HG02970 (cell line): ENCODE measurements around the gene SLC22A4.

ENCODE experiments used
- ATAC-seq: cut with Tn5 transposase; IDR thresholded peaks from one replicate; pipeline ENCODE4 v1.9.1; 2021; ENCODE audit warnings: mild to moderate bottlenecking, moderate library complexity, moderate number of reproducible peaks; ENCODE audit not compliant: unreplicated experiment, low FRiP score

The SLC22A4 gene

DNA sequence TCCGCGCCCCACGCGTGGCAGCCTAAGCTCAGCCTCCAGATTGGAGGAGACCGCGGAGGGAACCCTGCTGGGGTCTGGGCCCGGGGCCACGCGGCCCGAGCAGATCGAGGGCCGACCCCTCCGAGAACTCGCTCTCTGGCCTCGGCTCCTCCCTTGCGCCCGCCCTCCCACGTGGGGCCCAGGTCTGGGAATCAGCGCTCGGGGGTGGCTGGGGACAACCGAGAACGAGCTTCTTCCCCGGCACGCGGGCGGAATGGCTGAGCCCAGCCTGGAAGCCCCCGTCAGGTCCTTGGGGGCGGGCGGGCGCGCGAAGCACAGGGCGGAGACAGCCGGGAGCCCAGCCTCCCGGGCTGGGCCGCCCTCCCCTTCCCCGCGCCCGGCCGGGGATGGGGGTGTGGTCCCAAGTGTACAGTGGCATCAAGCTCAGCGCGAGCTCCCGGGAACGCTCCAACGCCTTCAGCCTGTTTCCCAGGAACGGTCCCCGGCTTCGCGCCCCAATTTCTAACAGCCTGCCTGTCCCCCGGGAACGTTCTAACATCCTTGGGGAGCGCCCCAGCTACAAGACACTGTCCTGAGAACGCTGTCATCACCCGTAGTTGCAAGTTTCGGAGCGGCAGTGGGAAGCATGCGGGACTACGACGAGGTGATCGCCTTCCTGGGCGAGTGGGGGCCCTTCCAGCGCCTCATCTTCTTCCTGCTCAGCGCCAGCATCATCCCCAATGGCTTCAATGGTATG lies at the start of gene SLC22A4:
SLC22A4 (plus strand) TSS at position 403 of the 736 bp plus-strand sequence; CDS start at position 626, 223 bp downstream.
- ATAC-seq: peak; percentile 54

DNA sequence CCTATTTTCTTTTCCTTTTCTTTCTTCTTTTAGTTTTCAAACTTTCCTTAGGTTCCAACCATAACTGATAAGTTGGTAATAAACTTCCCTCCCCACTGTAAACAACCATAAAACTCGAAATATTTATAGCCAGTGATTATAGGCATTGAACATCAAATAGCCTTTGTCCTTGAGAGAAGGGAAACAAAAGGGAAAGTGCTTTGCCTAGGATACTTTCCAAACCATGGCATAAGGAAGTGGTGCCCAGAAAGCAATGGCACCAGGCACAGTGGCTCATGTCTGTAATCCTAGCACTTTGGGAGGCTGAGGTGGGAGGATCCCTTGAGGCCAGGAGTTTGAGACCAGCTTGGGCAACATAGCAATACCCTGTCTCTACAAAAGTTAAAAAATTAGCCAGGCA lies 48.6 kb upstream of the SLC22A4 start:
- no peak for ATAC-seq

DNA sequence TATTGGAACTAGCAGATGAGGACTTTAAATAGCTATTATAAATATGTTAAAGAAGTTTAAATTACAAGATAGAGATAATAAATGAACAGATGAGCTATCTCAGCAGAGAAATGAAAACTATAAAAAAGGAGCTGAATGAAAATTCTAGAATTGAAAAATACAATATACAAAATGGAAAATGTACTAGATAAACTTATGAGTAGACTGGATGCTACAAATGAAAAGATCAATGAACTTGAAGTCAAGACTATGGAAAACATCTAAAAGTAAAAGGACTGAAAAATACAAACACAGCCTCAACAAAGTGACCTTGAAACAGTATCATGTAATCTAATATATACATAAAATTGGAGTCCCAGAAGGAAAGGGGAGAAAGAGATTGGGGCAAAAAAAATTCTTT lies 47.4 kb upstream of the SLC22A4 start:
- ATAC-seq: no peak

DNA sequence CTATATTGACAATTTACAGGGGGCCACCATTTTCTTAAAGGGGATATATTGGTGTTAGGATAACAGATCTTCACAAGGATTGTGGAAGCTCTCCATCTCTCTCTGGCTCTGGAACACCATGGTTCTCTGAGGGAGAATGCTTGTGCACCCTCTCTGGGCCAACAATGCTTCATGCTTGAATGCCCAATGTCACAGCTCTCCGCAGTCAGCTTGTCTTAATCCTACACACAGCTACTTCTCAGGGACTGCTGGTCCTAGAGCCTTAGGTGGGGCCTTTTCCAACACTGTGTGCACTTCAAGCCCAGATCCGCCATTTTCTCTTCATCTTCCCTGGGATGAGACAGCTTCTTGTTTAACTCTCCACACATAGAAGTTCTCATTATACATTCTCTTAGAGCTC lies 43.6 kb upstream of the SLC22A4 start:
- ATAC-seq: no peak

DNA sequence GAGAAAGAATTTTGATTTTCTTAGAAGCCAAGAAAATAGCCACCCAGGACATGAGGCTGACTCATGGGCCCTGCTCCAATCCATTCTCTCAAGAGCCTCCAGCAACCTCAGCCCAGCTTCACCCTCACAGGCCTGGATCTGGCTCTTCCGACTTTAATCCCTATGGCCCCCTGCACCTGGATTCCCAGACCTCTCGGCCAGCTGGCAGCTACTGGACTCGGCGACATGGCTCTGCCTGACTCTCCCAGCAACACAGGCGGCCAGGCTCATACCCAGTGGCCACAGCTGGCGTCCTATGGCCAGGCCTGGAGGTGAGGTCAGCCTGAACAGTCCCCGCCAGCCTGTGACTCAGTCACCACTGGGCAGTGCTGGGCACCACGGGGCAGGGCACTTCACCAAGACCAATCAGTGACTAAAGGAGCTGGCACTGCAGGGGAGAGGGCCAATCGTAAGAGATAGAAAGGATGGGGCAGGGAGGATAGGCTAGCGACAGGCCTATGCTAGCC lies 42.9 kb upstream of the SLC22A4 start:
- ATAC-seq: no peak

DNA sequence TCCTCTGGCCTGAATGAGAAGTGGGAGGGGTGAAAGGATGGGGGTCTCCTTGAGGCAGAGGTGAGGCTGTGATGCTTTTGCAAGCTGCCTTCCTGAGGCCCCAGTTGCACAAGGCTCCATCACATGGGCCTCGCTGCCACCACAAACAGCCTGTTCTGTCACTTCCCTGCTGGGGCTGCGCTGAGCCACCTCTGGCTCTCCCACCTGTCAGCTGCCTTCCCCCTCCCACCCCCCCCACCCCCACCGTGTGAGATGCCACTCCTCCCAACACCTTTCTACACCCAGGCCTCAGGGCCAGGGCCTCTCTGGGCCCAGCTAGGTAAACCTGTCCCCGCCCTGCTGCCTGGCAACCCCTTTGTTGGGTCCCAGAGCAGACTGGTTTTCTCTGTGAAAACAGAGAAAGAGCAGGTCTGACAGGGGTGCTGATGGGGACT lies 41.2 kb upstream of the SLC22A4 start:
- ATAC-seq: no peak

DNA sequence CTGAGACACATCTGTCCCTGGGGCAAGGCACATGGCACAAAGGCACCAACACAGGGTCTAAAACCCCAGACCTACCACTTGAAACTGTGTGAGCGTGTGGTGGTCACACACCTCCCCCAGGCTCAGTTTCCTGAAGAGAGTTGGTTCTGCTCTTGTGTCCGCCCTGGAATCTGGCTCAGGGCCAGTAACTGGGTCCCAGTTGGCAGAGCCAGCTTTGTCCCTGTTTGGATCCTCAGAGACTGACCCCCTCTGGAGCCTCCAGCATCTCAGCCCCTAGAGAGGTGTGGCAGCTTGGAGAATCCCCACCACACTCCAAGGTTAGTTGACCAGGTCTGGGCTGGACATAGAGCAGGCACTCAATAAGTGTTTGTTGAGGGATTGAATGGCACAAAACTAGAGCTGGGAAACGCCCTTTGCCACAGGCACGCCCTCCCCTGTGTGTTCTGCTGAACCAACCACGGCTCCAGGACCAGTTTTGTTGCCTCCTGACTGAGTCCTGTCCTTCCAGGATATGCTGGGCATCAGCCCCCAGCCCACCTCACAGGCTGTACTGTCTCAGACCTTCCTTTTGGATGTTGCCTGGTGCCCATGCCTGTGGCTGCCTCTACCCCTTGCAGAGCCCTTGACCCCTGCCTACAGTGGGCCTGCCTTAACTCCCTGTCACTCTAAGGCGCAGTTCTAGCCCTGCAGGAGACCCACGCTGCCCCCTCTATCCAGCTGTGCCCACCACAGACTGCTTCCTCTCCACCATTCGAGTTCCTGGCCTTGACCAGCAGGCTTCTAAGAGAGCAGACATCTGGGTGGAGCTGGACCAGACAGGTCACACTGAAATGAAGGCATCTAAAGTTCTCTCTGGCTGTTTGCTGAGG lies 40.5 kb upstream of the SLC22A4 start:
- ATAC-seq: no peak

DNA sequence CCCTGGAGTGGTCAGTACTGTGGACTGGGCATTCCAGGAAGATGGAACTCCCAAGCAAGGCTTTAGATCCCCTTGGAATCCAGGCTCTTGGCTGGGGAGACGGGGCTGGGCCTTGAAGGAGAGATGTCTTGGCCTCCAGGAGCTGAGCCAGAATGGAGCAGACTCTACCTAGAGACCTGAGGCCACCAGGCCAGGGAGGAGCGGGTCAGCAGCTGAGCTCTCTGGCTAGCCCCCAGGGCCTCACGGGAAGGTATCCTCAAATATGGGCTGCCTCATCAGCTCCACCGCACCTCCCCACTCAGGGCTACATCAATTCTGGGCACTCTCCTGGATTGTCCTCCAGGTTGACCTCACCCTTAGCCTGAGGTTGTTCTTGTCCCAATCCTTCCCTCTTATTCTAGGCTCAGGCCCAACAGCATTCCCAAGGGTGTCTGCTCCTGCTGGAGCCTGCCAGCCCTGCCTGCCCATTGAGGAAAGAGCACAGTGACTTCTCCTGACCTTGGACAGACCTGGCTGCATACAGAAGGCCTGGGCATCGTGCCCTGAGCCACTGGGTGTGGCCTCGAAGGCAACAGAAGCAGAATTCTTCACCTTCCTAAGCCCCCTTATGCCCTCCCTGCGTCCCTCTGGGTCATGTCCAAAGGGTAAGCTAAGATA lies 39.7 kb upstream of the SLC22A4 start:
- ATAC-seq: no peak

DNA sequence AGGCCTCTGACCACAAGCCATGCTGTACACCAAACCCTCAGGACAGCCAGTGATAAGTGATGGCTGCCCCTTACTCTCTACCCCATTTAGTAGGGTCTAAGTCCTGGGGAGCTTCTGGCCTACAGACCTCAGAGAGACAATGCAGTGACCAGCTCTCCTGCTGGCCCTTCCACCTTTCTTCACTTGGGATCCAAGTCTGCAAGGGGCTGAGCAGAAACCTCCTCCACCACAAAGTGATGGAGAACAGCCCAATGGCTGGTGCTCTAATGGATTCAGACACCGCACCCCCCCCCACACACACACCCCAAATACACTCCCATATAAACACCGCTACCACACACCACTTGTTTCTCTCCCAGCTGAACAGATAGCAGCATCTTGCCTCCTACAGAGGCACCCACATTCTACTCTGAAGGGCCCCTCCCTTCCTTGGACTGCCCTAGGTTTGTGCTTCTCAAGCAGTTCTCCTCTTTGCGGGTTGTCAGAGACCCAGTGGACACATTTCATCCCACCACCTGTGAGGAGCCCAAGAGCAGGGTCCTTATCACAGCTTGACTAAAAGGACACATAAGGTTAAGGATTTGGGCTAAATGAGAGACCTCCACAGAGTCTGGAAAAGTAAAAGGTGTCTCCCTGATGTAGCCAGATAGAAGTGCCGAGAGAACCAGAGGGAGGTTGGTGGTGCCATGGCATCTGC lies 38.0 kb upstream of the SLC22A4 start:
- ATAC-seq: no peak

DNA sequence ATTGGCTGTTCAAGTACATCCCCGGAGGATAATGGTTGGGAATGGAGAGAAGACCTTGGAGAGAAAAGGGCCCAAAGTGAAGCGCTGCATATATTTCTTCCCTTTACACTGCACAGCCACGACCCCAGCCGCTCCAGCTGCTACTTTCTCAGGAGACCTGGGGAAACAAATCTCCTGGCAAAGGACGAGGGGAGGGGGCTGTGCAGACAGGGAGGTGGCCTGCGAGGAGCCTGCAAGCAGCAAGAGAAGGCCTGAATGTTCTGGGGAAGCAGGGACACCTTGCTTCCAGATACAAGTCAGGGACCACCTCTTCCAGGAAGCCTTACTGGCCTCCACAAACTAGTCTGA lies 37.4 kb upstream of the SLC22A4 start:
- no peak for ATAC-seq

DNA sequence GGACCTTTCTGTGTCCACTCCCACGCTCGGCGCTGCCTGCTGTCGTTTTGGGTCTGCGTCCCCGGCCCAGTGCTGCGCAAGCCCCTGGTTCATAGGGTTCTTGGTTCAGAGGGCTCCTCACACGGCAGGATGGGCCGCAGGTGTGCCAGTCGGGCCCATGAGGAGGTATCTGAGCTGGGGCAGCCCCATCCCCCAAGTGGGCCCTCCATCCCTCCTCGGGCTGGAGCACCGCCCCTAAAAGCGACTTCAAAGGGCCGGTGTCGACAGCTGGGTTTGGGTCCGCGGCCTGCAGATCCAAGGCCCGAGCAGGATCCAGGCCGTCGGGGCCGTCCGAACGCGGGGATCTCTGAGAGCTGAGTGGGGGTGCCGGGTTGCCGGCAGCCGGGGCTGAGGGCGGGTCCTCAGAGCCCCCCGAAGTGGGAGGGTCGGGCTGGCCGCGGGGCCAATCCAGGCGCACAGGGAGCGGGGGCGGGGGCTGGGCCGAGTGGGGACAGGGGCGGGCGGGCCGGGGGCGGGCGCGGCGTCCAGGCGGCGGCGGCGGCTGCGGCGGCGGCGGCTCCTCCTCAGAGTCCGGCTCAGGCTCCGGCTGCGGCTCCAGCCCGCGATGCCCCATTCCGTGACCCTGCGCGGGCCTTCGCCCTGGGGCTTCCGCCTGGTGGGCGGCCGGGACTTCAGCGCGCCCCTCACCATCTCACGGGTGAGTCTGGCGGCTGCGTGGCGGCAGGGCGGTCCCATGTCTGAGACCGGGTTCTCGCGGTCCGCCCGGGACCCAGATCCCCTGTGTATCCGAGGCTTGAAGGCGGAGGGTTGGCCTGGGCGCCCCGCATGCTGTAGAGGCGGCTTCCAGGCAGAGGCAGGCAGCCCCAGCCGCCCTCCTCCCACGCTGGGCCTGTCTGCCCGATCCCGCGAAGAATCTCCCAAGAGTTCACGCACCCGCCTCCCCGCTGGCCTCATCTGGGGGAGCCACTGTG lies 36.8 kb upstream of the SLC22A4 start, which contains the start of gene PDLIM4:
PDLIM4 (plus strand) TSS at position 566 of the 971 bp plus-strand sequence; CDS start at position 605, 39 bp downstream.
- no peak for ATAC-seq

DNA sequence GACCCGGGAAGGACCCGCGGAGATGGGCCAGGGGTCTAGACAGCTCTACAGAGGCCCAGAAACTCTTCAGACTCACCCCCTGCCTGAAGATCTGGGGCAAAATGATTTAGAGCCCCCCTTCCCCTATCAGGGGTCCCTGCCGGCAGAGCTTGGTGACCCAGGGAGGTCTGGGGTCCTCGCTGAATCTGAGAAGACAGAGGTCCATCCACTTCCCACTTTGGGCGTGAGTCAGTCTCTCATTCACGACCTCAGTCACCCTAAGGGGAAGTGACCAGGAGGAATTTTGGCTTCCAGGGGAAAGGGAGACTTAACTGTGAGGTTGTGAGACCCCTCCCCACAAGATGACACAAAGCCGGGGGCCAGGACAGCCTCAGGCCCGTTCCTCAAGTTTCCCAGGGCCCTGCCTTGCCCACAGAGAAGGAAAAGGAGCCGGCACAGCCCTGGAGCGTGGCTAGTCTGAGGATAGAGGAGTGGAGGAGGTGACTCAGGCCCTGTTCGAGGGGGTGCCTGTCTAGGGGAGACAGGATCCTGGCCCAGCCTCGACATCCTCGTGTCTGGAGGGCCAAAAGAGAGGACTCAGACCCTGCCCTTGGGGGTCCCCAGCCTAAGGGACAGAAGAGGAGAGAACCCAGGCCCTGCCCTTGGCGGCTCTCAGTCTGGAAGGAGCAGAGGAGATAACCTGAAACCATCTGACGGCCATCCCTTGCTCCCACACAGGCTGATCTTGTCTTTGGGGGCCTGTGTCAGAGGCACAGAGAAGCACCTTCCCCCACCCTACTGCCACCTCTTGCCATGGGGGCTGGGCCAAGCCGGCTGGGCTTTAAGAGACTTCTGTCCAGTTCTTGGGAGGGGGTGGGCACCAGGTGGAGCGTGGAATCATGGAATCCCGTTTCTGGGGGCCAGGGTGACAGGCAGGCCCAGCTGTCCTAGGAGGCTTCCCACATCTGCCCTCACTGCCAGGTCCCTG lies 35.8 kb upstream of the SLC22A4 start:
- no peak for ATAC-seq

DNA sequence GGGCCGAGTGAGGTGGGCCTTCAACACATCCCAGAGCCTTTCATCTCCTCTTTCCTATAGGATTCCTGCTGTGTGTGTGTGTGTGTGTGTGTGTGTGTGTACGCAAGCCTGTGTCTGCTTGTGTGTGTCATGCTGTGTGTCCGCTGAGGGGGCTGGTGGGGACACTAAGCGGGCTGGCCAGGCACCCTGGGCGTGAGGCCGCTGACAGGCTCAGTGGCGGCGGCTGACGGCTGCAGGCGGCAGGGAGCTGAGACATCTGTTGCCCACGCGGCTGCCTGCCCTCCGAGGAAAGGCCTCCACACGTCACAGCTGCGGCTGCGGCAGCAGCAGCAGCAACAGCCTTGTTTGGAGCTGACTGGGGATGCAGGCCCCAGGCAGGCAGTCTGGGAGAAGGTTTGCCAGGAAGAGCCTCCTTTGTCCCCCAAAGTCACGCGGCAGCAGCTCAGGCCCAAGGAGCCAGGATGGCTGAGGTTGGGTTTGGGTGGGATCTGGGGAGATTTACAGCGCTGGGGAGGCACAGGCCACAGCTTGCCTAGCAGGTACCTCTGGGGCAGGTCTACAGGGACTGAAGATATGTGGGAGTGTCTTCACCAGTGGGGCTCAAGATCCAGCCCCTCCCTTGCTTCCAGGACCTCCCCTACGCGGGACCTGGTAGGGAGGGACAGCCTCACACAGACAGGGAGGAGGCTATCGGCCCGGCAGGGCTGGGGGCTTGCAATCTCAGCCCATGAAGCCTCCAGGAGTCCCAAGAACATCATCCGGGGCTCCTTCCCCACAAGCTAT lies 34.9 kb upstream of the SLC22A4 start:
- ATAC-seq: no peak

DNA sequence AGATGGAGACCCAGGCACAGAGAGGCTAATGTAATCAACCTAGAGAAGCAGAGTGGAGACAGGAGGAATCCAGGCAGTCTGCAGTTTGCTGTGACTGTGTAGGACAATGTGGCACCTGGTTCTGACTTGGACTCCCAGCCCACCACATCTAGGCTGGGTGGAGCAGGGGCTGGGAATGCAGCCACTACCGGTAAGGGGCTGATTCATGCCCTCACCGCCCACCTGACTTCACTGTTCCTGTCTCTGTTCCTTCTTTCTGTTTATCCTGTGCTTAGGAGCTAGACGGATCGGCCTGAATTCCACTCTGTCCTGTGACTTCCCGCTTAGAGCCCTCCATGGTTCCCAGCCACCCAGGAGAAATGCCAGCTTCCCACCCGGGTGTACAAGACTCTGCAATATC lies 34.1 kb upstream of the SLC22A4 start:
- ATAC-seq: no peak

DNA sequence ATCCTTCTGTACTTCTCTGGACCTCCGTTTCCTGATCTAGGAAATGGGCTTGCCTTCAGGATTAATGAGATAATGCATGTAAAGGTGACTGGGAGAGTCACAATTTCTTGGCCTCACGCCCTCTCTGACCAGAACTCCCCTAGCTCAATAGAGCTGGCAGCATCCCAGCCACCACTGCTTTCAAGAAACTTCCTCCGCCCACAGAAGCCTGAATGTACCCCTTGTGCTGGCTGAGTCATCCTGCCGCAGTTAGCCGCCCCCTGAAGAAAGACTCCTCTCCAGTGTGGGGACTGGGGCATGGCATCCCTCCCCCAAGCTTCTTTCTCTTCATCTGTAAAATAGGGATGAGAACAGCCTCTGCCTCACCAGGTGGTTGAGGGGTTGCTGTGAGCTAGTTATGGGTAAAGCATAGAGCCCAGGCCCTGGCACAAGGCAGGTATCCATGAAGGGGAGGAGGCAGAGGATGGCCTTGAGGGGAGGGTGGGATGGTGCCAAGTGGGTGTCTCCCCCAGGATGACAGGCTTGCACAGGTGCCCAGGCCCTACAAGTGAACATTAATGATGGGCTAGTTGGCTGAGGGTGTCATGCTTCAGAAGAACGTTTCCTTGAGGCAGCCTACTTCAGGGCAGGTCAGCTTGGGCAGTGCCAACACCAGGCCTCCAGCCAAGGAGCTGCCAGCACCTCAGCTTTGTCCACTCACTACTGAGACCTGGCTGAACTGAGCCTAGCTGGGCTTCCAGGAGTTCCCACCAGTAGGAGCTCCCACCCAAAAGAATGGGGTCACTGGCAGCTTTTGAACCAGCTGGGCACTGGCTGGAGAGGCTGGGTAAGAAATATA lies 33.3 kb upstream of the SLC22A4 start:
- no peak for ATAC-seq
